Ishikawa (cell line): ENCODE measurements around the gene FGF14.

Source experiments
- CREB1 ChIP-seq: IDR thresholded peaks from 2 replicates; pipeline ENCODE4 v1.6.1; 2012; ENCODE audit warnings: low read depth
- EP300 ChIP-seq: IDR thresholded peaks from 2 replicates; pipeline ENCODE4 v1.6.1; 2012; ENCODE audit warnings: borderline replicate concordance
- FOXM1 ChIP-seq: IDR thresholded peaks from 2 replicates; pipeline ENCODE4 v1.6.1; 2012; ENCODE audit warnings: low read depth, borderline replicate concordance
- NFIC ChIP-seq: IDR thresholded peaks from 2 replicates; pipeline ENCODE4 v1.6.1; 2012
- RAD21 ChIP-seq: IDR thresholded peaks from 2 replicates; pipeline ENCODE4 v1.6.1; 2012; ENCODE audit warnings: low read depth
- TAF1 ChIP-seq: IDR thresholded peaks from 2 replicates; pipeline ENCODE4 v1.6.1; 2012; ENCODE audit warnings: low read depth, mild to moderate bottlenecking
- TEAD4 ChIP-seq: IDR thresholded peaks from 2 replicates; pipeline ENCODE4 v1.6.1; 2012
- YY1 ChIP-seq: IDR thresholded peaks from 2 replicates; pipeline ENCODE4 v1.6.1; 2012; ENCODE audit warnings: low read depth
- TF ChIP-seq, protein P1 (sequence below): IDR thresholded peaks from 2 replicates; pipeline ENCODE4 v1.6.1; 2012; ENCODE audit warnings: low read depth, mild to moderate bottlenecking
- TF ChIP-seq, protein P2 (sequence below): IDR thresholded peaks from 2 replicates; pipeline ENCODE4 v1.6.1; 2012

DNA sequence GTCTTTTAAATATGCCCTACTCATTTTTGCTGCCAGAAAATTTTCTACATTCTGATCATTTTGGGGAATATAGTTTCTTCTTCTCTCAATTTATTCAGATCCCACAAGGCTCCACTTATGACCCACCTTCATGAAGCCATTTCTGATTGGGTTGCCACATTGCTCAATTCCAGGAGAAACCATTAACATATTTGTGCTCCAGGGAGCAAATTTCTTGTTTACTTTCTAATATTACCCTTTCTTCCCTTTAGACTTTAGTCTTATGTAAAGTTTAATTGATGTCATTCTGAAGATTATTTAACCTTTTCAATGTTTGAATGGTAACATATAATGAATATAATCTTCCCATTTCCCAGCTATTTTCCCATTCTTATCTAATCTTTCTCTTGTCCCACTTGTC lies 617.5 kb downstream of the FGF14 start:
- TF ChIP-seq, protein P1, sequence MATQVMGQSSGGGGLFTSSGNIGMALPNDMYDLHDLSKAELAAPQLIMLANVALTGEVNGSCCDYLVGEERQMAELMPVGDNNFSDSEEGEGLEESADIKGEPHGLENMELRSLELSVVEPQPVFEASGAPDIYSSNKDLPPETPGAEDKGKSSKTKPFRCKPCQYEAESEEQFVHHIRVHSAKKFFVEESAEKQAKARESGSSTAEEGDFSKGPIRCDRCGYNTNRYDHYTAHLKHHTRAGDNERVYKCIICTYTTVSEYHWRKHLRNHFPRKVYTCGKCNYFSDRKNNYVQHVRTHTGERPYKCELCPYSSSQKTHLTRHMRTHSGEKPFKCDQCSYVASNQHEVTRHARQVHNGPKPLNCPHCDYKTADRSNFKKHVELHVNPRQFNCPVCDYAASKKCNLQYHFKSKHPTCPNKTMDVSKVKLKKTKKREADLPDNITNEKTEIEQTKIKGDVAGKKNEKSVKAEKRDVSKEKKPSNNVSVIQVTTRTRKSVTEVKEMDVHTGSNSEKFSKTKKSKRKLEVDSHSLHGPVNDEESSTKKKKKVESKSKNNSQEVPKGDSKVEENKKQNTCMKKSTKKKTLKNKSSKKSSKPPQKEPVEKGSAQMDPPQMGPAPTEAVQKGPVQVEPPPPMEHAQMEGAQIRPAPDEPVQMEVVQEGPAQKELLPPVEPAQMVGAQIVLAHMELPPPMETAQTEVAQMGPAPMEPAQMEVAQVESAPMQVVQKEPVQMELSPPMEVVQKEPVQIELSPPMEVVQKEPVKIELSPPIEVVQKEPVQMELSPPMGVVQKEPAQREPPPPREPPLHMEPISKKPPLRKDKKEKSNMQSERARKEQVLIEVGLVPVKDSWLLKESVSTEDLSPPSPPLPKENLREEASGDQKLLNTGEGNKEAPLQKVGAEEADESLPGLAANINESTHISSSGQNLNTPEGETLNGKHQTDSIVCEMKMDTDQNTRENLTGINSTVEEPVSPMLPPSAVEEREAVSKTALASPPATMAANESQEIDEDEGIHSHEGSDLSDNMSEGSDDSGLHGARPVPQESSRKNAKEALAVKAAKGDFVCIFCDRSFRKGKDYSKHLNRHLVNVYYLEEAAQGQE, result no peak
- no peak for TF ChIP-seq TEAD4
- no peak for TF ChIP-seq RAD21
- TF ChIP-seq FOXM1, result no peak
- TF ChIP-seq, protein P2, sequence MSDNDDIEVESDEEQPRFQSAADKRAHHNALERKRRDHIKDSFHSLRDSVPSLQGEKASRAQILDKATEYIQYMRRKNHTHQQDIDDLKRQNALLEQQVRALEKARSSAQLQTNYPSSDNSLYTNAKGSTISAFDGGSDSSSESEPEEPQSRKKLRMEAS, result no peak
- TF ChIP-seq NFIC, result no peak
- no peak for TF ChIP-seq EP300
- no peak for TF ChIP-seq YY1
- TF ChIP-seq TAF1, result no peak
- no peak for TF ChIP-seq CREB1
